NCI-H82 treated with DMSO at 0.1 percent for 48 hours (cell line): ENCODE data around the gene CDC34.

Experiments used
- DNase-seq: peaks from one replicate; lab custom pipeline; 2025; ENCODE audit not compliant: unreplicated experiment; lab: John Stamatoyannopoulos, UW

Gene CDC34

DNA sequence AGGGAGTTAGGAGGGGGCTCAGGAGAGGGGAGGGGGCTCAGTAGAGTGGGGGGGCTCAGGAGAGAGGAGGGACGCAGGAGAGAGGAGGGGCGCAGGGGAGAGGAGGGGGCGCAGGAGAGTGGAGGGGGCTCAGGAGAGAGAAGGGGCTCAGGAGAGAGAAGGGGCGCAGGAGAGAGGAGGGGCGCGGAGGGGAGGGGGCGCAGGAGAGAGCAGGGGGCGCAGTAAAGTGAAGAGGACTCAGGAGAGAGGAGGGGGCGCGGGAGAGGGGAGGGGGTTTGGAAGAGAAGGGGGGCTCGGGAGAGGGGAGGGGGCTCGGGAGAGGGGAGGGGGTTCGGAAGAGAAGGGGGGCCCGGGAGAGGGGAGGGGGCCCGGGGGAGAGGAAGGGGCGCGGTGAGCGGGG, 34.6 kb upstream of the CDC34 start:
- no peak for DNase-seq

GRCh38 chr19:497491-497868, 34.1 kb upstream of the CDC34 start:
- DNase-seq: no peak

DNA sequence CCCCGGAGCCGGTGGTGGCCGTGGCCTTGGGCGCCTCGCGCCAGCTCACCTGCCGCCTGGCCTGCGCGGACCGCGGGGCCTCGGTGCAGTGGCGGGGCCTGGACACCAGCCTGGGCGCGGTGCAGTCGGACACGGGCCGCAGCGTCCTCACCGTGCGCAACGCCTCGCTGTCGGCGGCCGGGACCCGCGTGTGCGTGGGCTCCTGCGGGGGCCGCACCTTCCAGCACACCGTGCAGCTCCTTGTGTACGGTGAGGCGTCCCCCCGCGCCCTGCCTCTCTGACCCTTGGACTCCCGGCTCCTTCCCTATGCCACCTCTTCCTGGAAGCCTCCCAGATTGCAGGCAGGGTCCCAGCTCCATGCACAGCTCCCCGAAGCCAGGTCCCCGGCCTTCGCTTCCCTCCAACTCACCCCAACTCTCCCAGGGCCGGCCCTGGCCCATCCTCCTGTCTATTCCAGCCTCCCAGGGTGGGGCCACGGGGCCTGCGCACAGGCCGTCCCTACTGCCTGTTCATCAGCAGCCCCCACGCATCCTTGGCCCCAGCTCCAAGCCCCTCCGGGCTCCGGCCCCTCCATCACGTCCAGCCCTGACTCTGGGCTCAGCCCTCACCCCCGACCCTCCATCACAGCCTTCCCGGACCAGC, 33.6 kb upstream of the CDC34 start:
- DNase-seq: no peak

DNA sequence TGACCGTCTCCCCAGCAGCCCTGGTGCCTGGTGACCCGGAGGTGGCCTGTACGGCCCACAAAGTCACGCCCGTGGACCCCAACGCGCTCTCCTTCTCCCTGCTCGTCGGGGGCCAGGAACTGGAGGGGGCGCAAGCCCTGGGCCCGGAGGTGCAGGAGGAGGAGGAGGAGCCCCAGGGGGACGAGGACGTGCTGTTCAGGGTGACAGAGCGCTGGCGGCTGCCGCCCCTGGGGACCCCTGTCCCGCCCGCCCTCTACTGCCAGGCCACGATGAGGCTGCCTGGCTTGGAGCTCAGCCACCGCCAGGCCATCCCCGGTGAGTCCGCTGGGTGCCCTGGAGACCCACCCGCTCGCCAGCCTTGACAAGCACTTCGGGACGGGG, 33.1 kb upstream of the CDC34 start:
- no peak for DNase-seq

- DNase-seq: no peak
These were observed 32.5 kb upstream of the CDC34 start for GRCh38 chr19:498977-499623.

- DNase-seq: no peak
These were observed 29.9 kb upstream of the CDC34 start for GRCh38 chr19:501646-502045.

DNA sequence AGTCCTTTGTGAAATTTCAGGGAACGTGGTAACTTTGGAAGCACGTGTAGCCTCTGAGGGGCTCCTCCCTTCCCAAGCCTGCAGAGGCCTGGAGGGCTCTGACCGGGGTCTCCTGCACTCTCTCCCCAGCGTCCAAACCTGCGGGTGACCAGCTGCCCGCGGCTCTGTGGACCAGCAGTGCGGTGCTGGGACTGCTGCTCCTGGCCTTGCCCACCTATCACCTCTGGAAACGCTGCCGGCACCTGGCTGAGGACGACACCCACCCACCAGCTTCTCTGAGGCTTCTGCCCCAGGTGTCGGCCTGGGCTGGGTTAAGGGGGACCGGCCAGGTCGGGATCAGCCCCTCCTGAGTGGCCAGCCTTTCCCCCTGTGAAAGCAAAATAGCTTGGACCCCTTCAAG, 26.9 kb upstream of the CDC34 start:
- no peak for DNase-seq

- DNase-seq: peak; percentile 93
These were observed 24.9 kb upstream of the CDC34 start for GRCh38 chr19:506404-507285.

GRCh38 chr19:507286-508203, 24.0 kb upstream of the CDC34 start, which contains the start of gene TPGS1:
Gene TPGS1, plus strand, starts transcription at chr19:507497. Its CDS starts 10 bp downstream, at chr19:507507.
- no peak for DNase-seq

GRCh38 chr19:508204-509150, 23.1 kb upstream of the CDC34 start:
- no peak for DNase-seq

DNA sequence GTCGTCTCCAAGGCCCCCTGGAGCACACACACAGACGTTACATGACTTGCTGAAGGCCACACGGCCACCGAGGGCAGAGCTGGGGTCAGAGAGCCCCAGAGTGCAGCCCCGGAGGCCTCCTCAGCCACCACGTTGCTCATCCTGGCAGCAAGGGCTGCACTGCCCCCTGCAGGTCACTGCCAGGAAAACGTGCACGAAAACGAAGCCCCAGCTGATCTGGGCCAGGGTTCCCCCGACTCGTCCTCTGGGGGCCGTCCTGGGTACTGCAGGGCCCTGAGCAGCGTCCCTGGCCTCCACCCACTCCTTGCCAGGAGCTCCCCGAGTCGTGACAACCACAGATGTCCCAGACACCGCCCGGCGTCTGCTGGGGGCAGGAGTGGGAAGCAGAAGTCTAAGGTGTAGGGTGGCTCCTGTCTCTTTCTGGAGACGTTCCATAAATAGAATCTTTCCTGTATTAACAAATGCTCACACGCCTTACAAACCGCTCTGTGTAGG, 20.9 kb upstream of the CDC34 start:
- peak; percentile 39 for DNase-seq

DNA sequence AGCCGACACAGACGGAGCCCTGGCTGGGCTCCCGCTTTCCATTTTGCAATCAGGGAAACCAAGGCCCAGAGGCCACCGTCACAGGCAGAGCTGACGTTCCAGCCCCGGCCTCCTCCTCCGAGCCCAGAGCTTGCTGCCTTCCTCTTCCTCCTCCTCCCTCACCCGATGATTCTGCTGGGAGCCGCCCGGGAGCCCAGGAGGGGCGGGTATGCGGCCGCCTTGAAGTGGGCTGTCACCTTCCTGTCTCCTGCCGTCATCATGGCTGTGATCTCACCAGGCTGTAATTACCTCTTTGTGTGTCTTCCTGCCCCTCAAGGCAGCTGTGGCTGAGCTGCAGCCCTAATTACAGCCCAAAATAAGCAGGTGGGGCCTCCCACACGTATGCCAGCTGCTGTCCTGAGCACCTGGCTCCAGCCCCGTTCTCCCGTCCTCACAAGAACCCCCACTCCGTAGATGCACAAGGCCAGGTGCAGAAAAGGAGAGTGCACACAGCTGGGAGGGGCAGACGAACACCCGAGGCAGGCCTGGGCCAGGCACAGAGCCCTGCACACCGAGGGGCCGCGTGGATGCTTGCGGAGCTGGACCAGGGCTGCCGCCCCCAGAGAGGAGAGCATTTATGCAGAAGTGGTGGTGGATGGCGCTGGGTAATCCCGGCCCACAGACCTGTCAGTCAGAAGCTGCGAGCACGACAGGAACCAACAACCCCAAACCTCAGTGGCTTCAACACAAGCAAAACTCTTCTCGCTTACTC, 20.3 kb upstream of the CDC34 start:
- no peak for DNase-seq

DNA sequence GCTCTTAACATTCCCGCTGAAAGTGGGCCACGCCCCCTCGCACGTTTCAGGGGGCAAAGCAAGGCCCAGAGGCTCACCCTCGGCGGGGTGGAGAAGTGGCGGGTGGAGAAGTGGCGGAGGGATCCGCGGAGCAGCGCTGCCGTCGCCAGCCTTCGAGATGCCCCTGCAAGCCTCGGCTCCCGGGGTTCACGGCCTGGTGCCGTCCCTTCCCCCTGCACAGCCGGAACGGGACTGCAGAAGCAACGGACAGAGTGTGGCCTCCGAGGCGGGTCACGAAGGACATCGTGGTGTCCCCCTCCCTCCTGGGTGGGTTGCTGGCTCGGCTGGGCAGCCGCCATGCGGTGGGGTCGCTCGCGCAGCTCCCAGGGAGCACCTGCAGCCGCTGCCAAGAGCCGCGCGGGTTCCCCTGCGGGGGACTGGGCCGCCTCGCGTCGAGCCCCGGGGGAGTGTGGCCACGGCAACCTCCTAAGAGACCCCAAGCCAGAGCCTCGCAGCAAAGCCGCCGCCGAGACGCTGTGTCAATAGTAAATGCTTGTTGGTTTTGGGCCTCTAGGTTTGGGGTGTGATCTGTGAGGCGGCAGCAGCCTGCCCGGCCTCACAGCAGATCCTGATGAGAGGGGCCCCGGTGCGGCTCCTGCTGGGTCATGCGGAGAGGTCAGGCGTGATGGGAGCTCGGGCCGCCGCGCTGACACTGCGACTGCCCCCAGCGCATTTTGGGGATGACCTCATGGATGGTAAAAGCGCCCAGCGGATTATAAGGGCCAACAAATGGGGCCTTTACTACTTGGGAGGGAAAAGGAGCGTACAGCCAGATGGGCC, 18.8 kb upstream of the CDC34 start:
- no peak for DNase-seq

GRCh38 chr19:513368-514165, 18.0 kb upstream of the CDC34 start:
- DNase-seq: no peak

GRCh38 chr19:514166-514663, 17.3 kb upstream of the CDC34 start:
- no peak for DNase-seq

DNA sequence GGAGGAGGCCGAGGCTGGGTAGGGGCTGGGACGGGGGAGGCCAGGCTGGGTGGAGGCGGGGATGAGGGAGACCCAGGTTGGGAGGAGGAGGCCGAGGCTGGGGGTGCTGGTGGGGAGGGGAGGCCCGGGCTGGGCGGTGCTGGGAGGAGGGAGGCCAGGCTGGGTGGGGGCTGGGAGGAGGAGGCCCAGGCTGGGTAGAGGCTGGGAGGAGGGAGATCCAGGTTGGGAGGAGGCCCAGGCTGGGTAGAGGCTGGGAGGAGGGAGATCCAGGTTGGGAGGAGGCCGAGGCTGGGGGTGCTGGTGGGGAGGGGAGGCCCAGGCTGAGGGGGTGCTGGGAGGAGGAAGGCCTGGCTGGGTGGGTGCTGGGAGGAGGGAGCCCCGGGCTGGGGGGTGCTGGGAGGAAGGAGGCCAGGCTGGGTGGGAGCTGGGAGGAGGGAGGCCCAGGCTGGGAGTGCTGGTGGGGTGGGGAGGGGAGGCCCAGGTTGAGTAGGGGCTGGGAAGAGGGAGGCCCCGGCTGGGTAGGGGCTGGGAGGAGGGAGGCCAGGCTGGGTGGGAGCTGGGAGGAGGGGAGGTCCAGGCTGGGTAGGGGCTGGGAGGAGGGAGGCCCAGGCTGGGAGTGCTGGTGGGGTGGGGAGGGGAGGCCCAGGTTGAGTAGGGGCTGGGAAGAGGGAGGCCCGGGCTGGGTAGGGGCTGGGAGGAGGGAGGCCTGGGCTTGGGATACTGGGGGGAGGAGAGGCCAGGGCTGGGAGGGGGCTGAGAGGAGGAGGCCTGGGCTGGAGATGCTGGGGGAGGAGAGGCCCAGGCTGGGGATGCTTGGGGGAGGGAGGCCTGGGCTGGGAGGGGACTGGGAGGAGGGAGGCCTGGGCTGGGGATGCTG, 13.6 kb upstream of the CDC34 start:
- DNase-seq: no peak
